ENCODE results near the gene CDIPT. TPM values are rescaled to one million over a fixed set of nuclear protein-coding genes. Genes with fewer than 3 reads are reported as not detected.

The CDIPT gene
- total and polyA plus RNA-seq, 10 of the 15 experiments (the other 5 are each of a cell fraction or from before 2014, with no cell fraction given) = 0.87 to 36.4 (median 27.1) TPM

- TF ChIP-seq, protein P1, sequence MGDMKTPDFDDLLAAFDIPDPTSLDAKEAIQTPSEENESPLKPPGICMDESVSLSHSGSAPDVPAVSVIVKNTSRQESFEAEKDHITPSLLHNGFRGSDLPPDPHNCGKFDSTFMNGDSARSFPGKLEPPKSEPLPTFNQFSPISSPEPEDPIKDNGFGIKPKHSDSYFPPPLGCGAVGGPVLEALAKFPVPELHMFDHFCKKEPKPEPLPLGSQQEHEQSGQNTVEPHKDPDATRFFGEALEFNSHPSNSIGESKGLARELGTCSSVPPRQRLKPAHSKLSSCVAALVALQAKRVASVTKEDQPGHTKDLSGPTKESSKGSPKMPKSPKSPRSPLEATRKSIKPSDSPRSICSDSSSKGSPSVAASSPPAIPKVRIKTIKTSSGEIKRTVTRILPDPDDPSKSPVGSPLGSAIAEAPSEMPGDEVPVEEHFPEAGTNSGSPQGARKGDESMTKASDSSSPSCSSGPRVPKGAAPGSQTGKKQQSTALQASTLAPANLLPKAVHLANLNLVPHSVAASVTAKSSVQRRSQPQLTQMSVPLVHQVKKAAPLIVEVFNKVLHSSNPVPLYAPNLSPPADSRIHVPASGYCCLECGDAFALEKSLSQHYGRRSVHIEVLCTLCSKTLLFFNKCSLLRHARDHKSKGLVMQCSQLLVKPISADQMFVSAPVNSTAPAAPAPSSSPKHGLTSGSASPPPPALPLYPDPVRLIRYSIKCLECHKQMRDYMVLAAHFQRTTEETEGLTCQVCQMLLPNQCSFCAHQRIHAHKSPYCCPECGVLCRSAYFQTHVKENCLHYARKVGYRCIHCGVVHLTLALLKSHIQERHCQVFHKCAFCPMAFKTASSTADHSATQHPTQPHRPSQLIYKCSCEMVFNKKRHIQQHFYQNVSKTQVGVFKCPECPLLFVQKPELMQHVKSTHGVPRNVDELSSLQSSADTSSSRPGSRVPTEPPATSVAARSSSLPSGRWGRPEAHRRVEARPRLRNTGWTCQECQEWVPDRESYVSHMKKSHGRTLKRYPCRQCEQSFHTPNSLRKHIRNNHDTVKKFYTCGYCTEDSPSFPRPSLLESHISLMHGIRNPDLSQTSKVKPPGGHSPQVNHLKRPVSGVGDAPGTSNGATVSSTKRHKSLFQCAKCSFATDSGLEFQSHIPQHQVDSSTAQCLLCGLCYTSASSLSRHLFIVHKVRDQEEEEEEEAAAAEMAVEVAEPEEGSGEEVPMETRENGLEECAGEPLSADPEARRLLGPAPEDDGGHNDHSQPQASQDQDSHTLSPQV (IDR thresholded peaks at IDR 0.05) = no peak
- no peak for TF ChIP-seq BRCA1 (IDR thresholded peaks at IDR 0.05; ENCODE audit: low read depth, low read length)
Measured at GRCh38 chr16:29907973-29908372, 44.9 kb upstream of the CDIPT start (continued).

DNA sequence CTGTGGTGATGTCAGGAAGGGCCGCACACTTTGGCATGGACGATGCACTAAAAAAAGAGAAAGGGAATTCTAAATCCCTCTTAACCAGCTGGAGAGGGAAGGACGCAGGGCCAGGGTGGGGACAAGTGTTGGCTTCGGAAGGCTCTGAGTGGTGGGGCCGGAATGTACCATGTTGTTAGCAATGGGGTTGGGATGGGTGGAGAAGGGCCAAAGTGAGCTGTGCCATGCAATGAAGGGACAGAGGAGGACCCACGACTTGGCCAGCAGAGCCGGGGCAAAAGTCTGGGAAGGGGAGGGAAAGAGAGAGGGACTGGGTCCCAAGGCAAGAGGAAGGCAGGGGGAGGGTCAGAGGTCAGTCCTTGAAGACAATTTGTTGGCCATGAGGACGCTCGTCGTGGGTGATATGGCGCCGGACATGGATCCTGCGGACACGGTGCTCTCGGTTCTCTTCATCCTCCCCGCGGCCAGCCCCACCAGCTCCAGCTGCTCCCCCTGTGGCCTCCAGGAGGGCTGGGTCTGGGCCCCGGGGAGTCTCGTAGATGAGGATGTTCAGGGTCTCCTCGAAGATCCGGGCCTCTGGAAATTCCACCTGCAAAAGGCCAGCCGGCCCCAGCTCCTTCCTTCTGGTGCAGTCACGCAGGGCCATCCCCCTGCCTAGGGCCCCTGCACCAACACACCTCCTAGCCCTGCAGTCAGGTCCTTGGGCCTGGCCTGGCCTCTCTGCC is 43.7 kb upstream of the CDIPT start:
- no peak for FAIRE-seq
- 92% methylated on average over 23 of the region's 23 CpGs for WGBS (ENCODE audit: insufficient coverage, insufficient replicate concordance, low lambda C conversion rate, missing lambda C conversion rate)
- intact Hi-C loops (cut with micrococcal nuclease; ENCODE audit: unreplicated experiment) = loop anchor here (10.0 kb wide), 1 partner anchor 118 kb away; the partner anchor contains the start of gene C16orf92

More for the DNA sequence above, 43.7 kb upstream of the CDIPT start:
- Histone ChIP-seq H3K27ac (ENCODE audit: control insufficient read depth, insufficient read depth) (no peak overlapping the region), H3K4me2 (ENCODE audit: control insufficient read depth, insufficient read depth) (no peak overlapping the region), H3K9ac (ENCODE audit: control insufficient read depth, insufficient read depth, low read length) (no peak overlapping the region), H3K27me3 (replicated peaks in 1 of 2; ENCODE audit: control insufficient read depth in 2 of 2, insufficient read depth in 2 of 2, low read length in 1 of 2) (no peaks in the 10 kb centered on the region), H3K9me3 (replicated peaks; ENCODE audit: control insufficient read depth, insufficient read depth, low read length) (no peaks in the 10 kb centered on the region), H3K79me2 (ENCODE audit: control insufficient read depth, insufficient read depth, low read length) (no peaks in the 10 kb centered on the region), H4K20me1 (ENCODE audit: control insufficient read depth, insufficient read depth) (no peaks in the 10 kb centered on the region), H3K36me3 (ENCODE audit: control insufficient read depth in 2 of 2, insufficient read depth in 2 of 2, low read length in 1 of 2) (no peaks in the 10 kb centered on the region), H3K4me3 (no peak overlapping the region), H3K4me1 (ENCODE audit: control insufficient read depth, insufficient read depth, low read length) (no peaks in the 10 kb centered on the region), H2AFZ (ENCODE audit: control insufficient read depth, low read depth, low read length) (no peak overlapping the region)
- ATAC-seq (no peak), DNase-seq (ENCODE audit: low read depth, low spot score) (no peak)
- ChIA-PET CTCF (no interaction called here), RAD21 (ENCODE audit: unreplicated experiment) (no interaction called here), POLR2A (interaction anchor here (1.1 kb wide), 1 partner anchor 20 kb away, joined by 3 read pairs; the partner anchor contains the start of gene KCTD13), SMC1A (ENCODE audit: uncharacterized antibody, unreplicated experiment) (no interaction called here)
- in situ Hi-C loops (cut with MboI) = no loop called here
- no peak for TF ChIP-seq NR2C2 (IDR thresholded peaks at IDR 0.05; ENCODE audit: borderline replicate concordance, control insufficient read depth, insufficient read length, low read depth)
- no TSS peak for BruUV-seq (replicated peaks)
